ENCODE measurements around the gene FBXL19.
A peak's percentile ranks its signal among the peaks of the same experiment; 100 is the strongest.

Gene FBXL19

GRCh38 chr16:30967795-30968194, 44.4 kb downstream of the FBXL19 start:
- no peak for DNase-seq

GRCh38 chr16:30969246-30969842, 46.0 kb downstream of the FBXL19 start:
- no peak for DNase-seq

- DNase-seq = no peak
These were observed 47.9 kb downstream of the FBXL19 start for GRCh38 chr16:30971298-30971697.

- no peak for DNase-seq
These were observed 49.5 kb downstream of the FBXL19 start for GRCh38 chr16:30972872-30973271.

GRCh38 chr16:30974348-30974747, 51.0 kb downstream of the FBXL19 start:
- DNase-seq = no peak

- no peak for DNase-seq
These were observed 53.1 kb downstream of the FBXL19 start for GRCh38 chr16:30976486-30976885.

- no peak for DNase-seq
These were observed 54.1 kb downstream of the FBXL19 start for GRCh38 chr16:30977502-30977901.

GRCh38 chr16:30979170-30980022, 56.0 kb downstream of the FBXL19 start:
- DNase-seq = no peak

GRCh38 chr16:30980023-30980371, 56.6 kb downstream of the FBXL19 start:
- DNase-seq = no peak

- DNase-seq = no peak
These were observed 57.1 kb downstream of the FBXL19 start for GRCh38 chr16:30980434-30980833.

GRCh38 chr16:30980959-30981358, 57.6 kb downstream of the FBXL19 start:
- no peak for DNase-seq

GRCh38 chr16:30982548-30983288, 59.3 kb downstream of the FBXL19 start:
- no peak for DNase-seq

GRCh38 chr16:30983289-30983889, 60.0 kb downstream of the FBXL19 start:
- DNase-seq = no peak

GRCh38 chr16:30983898-30984610, 60.7 kb downstream of the FBXL19 start:
- DNase-seq = no peak

GRCh38 chr16:30984669-30985400, 61.5 kb downstream of the FBXL19 start, which contains the start of gene HSD3B7:
TSS of gene HSD3B7 (plus strand) at chr16:30985207. CDS start at chr16:30985659, 452 bp downstream.
- DNase-seq = peak; percentile 68

GRCh38 chr16:30985401-30986128, 62.2 kb downstream of the FBXL19 start:
- DNase-seq = no peak

GRCh38 chr16:30986129-30986991, 63.0 kb downstream of the FBXL19 start:
- no peak for DNase-seq

GRCh38 chr16:30987581-30988190, 64.3 kb downstream of the FBXL19 start:
- no peak for DNase-seq

GRCh38 chr16:30989469-30990047, 66.2 kb downstream of the FBXL19 start:
- no peak for DNase-seq
